ENCODE data around the gene FAM151B. TPM values are rescaled to one million over a fixed set of nuclear protein-coding genes. Genes with fewer than 3 reads are reported as not detected.

FAM151B gene
- total and polyA plus RNA-seq, 10 of the 15 experiments (the other 5 are each of a cell fraction or from before 2014, with no cell fraction given): 0.05 to 0.79 (median 0.22) TPM

DNA sequence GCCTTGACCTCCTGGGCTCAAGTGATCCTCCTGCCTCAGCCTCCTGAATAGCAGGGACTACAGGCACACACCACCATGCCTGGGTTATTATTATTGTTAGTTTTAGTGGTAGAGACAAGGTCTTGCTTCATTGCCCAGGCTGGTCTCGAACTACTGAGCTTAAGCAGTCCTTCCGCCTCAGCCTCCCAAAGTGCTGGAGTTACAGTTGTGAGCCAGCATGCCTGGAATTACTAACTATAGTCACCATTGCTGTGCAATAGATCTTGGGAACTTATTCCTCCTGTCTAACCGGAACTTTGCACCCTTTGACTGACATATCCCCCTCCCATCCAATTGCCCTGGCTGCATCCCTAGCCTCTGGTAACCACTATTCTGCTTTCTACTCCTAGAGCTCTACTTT, 3.4 kb downstream of the FAM151B start:
- ChIA-PET POLR2A (no interaction called here), SMC1A (ENCODE audit: uncharacterized antibody, unreplicated experiment) (no interaction called here), CTCF (interaction anchor here (2.2 kb wide), 1 partner anchor 11 kb away, joined by 14 read pairs; no protein-coding TSS in a partner anchor), RAD21 (ENCODE audit: unreplicated experiment) (no interaction called here)
- no peak overlapping the region for H3K27ac ChIP-seq (ENCODE audit: control insufficient read depth, insufficient read depth)
- no peak overlapping the region for H3K4me3 ChIP-seq
- intact Hi-C loops (cut with micrococcal nuclease; ENCODE audit: unreplicated experiment): no loop called here
- no peak for FAIRE-seq
- H4K20me1 ChIP-seq (ENCODE audit: control insufficient read depth, insufficient read depth): no peaks in the 10 kb centered on the region
- H3K4me1 ChIP-seq (ENCODE audit: control insufficient read depth, insufficient read depth, low read length): peaks cover 4% of the 10 kb centered on the region; the same call in 1 of the 2 replicates
- no peaks in the 10 kb centered on the region for H3K9me3 ChIP-seq (replicated peaks; ENCODE audit: control insufficient read depth, insufficient read depth, low read length)
- no peak overlapping the region for H3K9ac ChIP-seq (ENCODE audit: control insufficient read depth, insufficient read depth, low read length)
- no peak overlapping the region for H3K4me2 ChIP-seq (ENCODE audit: control insufficient read depth, insufficient read depth)
- H3K36me3 ChIP-seq (ENCODE audit: control insufficient read depth in 2 of 2, insufficient read depth in 2 of 2, low read length in 1 of 2): no peaks in the 10 kb centered on the region
- no TSS peak for BruUV-seq (replicated peaks)
- in situ Hi-C loops (cut with MboI): no loop called here
- H3K27me3 ChIP-seq (replicated peaks in 1 of 2; ENCODE audit: control insufficient read depth in 2 of 2, insufficient read depth in 2 of 2, low read length in 1 of 2): no peaks in the 10 kb centered on the region
- no peaks in the 10 kb centered on the region for H3K79me2 ChIP-seq (ENCODE audit: control insufficient read depth, insufficient read depth, low read length)
- TF ChIP-seq RELA (IDR thresholded peaks at IDR 0.05; ENCODE audit: borderline replicate concordance, partially characterized antibody): no peak
- TF ChIP-seq FOXM1 (IDR thresholded peaks at IDR 0.05; ENCODE audit: low read depth, low read length): no peak
- TF ChIP-seq POU2F2 (IDR thresholded peaks at IDR 0.05; ENCODE audit: borderline replicate concordance, low read depth, low read length): no peak
- TF ChIP-seq, protein P1, sequence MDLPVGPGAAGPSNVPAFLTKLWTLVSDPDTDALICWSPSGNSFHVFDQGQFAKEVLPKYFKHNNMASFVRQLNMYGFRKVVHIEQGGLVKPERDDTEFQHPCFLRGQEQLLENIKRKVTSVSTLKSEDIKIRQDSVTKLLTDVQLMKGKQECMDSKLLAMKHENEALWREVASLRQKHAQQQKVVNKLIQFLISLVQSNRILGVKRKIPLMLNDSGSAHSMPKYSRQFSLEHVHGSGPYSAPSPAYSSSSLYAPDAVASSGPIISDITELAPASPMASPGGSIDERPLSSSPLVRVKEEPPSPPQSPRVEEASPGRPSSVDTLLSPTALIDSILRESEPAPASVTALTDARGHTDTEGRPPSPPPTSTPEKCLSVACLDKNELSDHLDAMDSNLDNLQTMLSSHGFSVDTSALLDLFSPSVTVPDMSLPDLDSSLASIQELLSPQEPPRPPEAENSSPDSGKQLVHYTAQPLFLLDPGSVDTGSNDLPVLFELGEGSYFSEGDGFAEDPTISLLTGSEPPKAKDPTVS (IDR thresholded peaks at IDR 0.05; ENCODE audit: low read depth, low read length): no peak
- no peak for TF ChIP-seq IRF4 (IDR thresholded peaks at IDR 0.05; ENCODE audit: low read depth, low read length)
- TF ChIP-seq, protein P2, sequence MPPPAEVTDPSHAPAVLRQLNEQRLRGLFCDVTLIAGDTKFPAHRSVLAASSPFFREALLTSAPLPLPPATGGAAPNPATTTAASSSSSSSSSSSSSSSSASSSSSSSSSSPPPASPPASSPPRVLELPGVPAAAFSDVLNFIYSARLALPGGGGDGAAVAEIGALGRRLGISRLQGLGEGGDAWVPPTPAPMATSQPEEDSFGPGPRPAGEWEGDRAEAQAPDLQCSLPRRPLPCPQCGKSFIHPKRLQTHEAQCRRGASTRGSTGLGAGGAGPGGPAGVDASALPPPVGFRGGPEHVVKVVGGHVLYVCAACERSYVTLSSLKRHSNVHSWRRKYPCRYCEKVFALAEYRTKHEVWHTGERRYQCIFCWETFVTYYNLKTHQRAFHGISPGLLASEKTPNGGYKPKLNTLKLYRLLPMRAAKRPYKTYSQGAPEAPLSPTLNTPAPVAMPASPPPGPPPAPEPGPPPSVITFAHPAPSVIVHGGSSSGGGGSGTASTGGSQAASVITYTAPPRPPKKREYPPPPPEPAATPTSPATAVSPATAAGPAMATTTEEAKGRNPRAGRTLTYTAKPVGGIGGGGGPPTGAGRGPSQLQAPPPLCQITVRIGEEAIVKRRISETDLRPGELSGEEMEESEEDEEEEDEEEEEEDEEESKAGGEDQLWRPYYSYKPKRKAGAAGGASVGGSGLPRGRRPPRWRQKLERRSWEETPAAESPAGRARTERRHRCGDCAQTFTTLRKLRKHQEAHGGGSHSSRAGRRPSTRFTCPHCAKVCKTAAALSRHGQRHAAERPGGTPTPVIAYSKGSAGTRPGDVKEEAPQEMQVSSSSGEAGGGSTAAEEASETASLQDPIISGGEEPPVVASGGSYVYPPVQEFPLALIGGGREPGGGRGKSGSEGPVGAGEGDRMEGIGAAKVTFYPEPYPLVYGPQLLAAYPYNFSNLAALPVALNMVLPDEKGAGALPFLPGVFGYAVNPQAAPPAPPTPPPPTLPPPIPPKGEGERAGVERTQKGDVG (CRISPR knock-in tag; IDR thresholded peaks at IDR 0.05): no peak
- TF ChIP-seq EZH2 (IDR thresholded peaks at IDR 0.05; ENCODE audit: borderline replicate concordance, control insufficient read depth, low read depth, low read length): no peak
- TF ChIP-seq EED (IDR thresholded peaks at IDR 0.05; ENCODE audit: low read depth): no peak
- TF ChIP-seq, protein P3, sequence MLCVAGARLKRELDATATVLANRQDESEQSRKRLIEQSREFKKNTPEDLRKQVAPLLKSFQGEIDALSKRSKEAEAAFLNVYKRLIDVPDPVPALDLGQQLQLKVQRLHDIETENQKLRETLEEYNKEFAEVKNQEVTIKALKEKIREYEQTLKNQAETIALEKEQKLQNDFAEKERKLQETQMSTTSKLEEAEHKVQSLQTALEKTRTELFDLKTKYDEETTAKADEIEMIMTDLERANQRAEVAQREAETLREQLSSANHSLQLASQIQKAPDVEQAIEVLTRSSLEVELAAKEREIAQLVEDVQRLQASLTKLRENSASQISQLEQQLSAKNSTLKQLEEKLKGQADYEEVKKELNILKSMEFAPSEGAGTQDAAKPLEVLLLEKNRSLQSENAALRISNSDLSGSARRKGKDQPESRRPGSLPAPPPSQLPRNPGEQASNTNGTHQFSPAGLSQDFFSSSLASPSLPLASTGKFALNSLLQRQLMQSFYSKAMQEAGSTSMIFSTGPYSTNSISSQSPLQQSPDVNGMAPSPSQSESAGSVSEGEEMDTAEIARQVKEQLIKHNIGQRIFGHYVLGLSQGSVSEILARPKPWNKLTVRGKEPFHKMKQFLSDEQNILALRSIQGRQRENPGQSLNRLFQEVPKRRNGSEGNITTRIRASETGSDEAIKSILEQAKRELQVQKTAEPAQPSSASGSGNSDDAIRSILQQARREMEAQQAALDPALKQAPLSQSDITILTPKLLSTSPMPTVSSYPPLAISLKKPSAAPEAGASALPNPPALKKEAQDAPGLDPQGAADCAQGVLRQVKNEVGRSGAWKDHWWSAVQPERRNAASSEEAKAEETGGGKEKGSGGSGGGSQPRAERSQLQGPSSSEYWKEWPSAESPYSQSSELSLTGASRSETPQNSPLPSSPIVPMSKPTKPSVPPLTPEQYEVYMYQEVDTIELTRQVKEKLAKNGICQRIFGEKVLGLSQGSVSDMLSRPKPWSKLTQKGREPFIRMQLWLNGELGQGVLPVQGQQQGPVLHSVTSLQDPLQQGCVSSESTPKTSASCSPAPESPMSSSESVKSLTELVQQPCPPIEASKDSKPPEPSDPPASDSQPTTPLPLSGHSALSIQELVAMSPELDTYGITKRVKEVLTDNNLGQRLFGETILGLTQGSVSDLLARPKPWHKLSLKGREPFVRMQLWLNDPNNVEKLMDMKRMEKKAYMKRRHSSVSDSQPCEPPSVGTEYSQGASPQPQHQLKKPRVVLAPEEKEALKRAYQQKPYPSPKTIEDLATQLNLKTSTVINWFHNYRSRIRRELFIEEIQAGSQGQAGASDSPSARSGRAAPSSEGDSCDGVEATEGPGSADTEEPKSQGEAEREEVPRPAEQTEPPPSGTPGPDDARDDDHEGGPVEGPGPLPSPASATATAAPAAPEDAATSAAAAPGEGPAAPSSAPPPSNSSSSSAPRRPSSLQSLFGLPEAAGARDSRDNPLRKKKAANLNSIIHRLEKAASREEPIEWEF (IDR thresholded peaks at IDR 0.05; ENCODE audit: insufficient replicate concordance, low read depth, low read length): no peak
- TF ChIP-seq FOXK2 (IDR thresholded peaks at IDR 0.05): no peak
- no peak for TF ChIP-seq MTA3 (IDR thresholded peaks at IDR 0.05; ENCODE audit: borderline replicate concordance, low read length)
- TF ChIP-seq JUND (IDR thresholded peaks at IDR 0.05; ENCODE audit: low read depth, low read length): no peak
- TF ChIP-seq CHD4 (IDR thresholded peaks at IDR 0.05): no peak
- no peak for TF ChIP-seq KLF5 (IDR thresholded peaks at IDR 0.05; ENCODE audit: partially characterized antibody)
- no peak for TF ChIP-seq TAF1 (IDR thresholded peaks at IDR 0.05; ENCODE audit: borderline replicate concordance, low read depth, low read length)
- TF ChIP-seq IKZF1 (conservative IDR thresholded peaks at IDR 0.05): no peak
- no peak for TF ChIP-seq CBX5 (IDR thresholded peaks at IDR 0.05; ENCODE audit: low read depth)
- 65% methylated on average over 3 of the region's 3 CpGs for WGBS (ENCODE audit: insufficient coverage, insufficient replicate concordance, low lambda C conversion rate, missing lambda C conversion rate)
- ATAC-seq: no peak
- no peak overlapping the region for H2AFZ ChIP-seq (ENCODE audit: control insufficient read depth, low read depth, low read length)
- DNase-seq (ENCODE audit: low read depth, low spot score): no peak

All from GM12878 (cell line).